ENCODE measurements around the gene ATG2A. TPM values are rescaled to one million over a fixed set of nuclear protein-coding genes. Genes with fewer than 3 reads are reported as not detected.
A peak's percentile ranks its signal among the peaks of the same experiment; 100 is the strongest.
"Not testable (repeated sequence)": the region's sequence is repeated elsewhere in the genome, so short reads cannot be mapped to it uniquely, and the experiment has no call there.

The ATG2A gene
- total RNA-seq, 1 experiment from 2014 or later: 24.7 TPM

- CTCF ChIA-PET: interaction anchor here (0.8 to 7.3 kb wide), 15 partner anchors 9 to 546 kb away, joined by 3 to 112 read pairs (median 4); partner anchors contain the start of genes ARL2, BATF2, CAPN1 and EHD1
- H3K4me2 ChIP-seq (ENCODE audit: low read length): peak overlapping the region; percentile 52
Observed at GRCh38 chr11:64846998-64847666, 69.9 kb downstream of the ATG2A start.

GRCh38 chr11:64845776-64846129, 71.3 kb downstream of the ATG2A start:
- H3K27me3 ChIP-seq (ENCODE audit: insufficient read depth, low read length); BruUV-seq (replicated peaks); H3K9me3 ChIP-seq (ENCODE audit: control insufficient read depth in 1 of 2, insufficient read depth in 1 of 2, low read depth in 1 of 2, low read length in 2 of 2); H3K4me3 ChIP-seq (replicated peaks in 1 of 2; ENCODE audit: low read depth in 1 of 2, low read length in 2 of 2); H3K9me2 ChIP-seq (ENCODE audit: insufficient read depth); RAD21 ChIA-PET (ENCODE audit: low non-redundant PET in 1 of 2, low total read pairs in 2 of 2, uncharacterized antibody in 2 of 2, unreplicated experiment in 2 of 2); DNase-seq (ENCODE audit: low read depth, low spot score); H3K36me3 ChIP-seq (ENCODE audit: control insufficient read depth in 1 of 2, insufficient read depth in 2 of 2, low read length in 2 of 2); H2AFZ ChIP-seq (ENCODE audit: low read depth, low read length, poor library complexity, severe bottlenecking); H4K20me1 ChIP-seq (ENCODE audit: insufficient read depth); ATAC-seq: not testable (repeated sequence)
- intact Hi-C loops (cut with micrococcal nuclease): loop anchor here (2.0 to 10.0 kb wide), 5 partner anchors 152 to 409 kb away; partner anchors contain the start of genes BATF2, CAPN1, SNX15 and TM7SF2
- H3K27ac ChIP-seq (ENCODE audit: low read depth, low read length): peak overlapping the region; percentile 88
- peaks cover 22% of the 10 kb centered on the region for H3K79me2 ChIP-seq (ENCODE audit: insufficient read depth, low read length)
- peaks cover 66 to 85% of the 10 kb centered on the region in 2 experiments for H3K4me1 ChIP-seq (ENCODE audit: control insufficient read depth in 1 of 2, insufficient read depth in 2 of 2, low read length in 2 of 2)
- ChIA-PET POLR2A (interaction anchor here (0.6 to 6.0 kb wide), 6 partner anchors 10 to 416 kb away, joined by 3 to 36 read pairs (median 3); partner anchors contain the start of genes EHD1 and POLA2), CTCF (interaction anchor here (0.8 to 7.3 kb wide), 7 partner anchors 10 to 267 kb away, joined by 3 to 112 read pairs (median 3); partner anchors contain the start of gene BATF2)
- H3K9ac ChIP-seq (ENCODE audit: low read length): 0 out of 2 replicates have a peak overlapping the region, but pooled peaks have one; percentile 87
- peak overlapping the region; percentile 100; the same call in 1 of the 2 replicates for H3K4me2 ChIP-seq (ENCODE audit: low read length)

More at GRCh38 chr11:64846998-64847666, 69.9 kb downstream of the ATG2A start:
- no peaks in the 10 kb centered on the region for H3K27me3 ChIP-seq (ENCODE audit: insufficient read depth, low read length)
- H4K20me1 ChIP-seq (ENCODE audit: insufficient read depth): no peaks in the 10 kb centered on the region
- no peaks in the 10 kb centered on the region for H3K36me3 ChIP-seq (ENCODE audit: control insufficient read depth in 1 of 2, insufficient read depth in 2 of 2, low read length in 2 of 2)
- 0 out of 4 replicates have a peak overlapping the region, but pooled peaks of 1 of the 2 experiments have one; percentile 19 for H3K4me3 ChIP-seq (replicated peaks in 1 of 2; ENCODE audit: low read depth in 1 of 2, low read length in 2 of 2)
- H3K9ac ChIP-seq (ENCODE audit: low read length): no peak overlapping the region; the same call in 1 of the 2 replicates
- H3K9me2 ChIP-seq (ENCODE audit: insufficient read depth): no peaks in the 10 kb centered on the region
- RAD21 ChIA-PET (ENCODE audit: low non-redundant PET in 1 of 2, low total read pairs in 2 of 2, uncharacterized antibody in 2 of 2, unreplicated experiment in 2 of 2): interaction anchor here (0.5 to 1.5 kb wide), 7 partner anchors 14 to 181 kb away, joined by 3 to 5 read pairs (median 4); partner anchors contain the start of gene BATF2 (in 2 of the 2)
- ATAC-seq: peak; percentile 65
- peaks cover 15% of the 10 kb centered on the region for H3K79me2 ChIP-seq (ENCODE audit: insufficient read depth, low read length)
- TF ChIP-seq CBX3 (IDR thresholded peaks at IDR 0.05; ENCODE audit: low read depth) (no peak), ZNF274 (IDR thresholded peaks at IDR 0.05; ENCODE audit: low read depth, low read length) (no peak), MAX (IDR thresholded peaks at IDR 0.05) (no peak), FOSL1 (IDR thresholded peaks at IDR 0.05; ENCODE audit: low read depth) (no peak), YY1 (IDR thresholded peaks at IDR 0.05; ENCODE audit: extremely low read depth, insufficient replicate concordance, low read depth, low read length) (peak; percentile 59), CEBPB (IDR thresholded peaks at IDR 0.05; ENCODE audit: low read depth) (no peak), EZH2phosphoT487 (IDR thresholded peaks at IDR 0.05; ENCODE audit: borderline replicate concordance) (no peak), JUND (IDR thresholded peaks at IDR 0.05) (no peak), POLR2AphosphoS5 (IDR thresholded peaks at IDR 0.05; ENCODE audit: low read depth, low read length) (peak; percentile 18; the same call in 1 of the 2 replicates), CTCF (IDR thresholded peaks at IDR 0.05 in 2 of 3, conservative IDR thresholded peaks at IDR 0.05 in 1 of 3; ENCODE audit: borderline replicate concordance in 1 of 3, insufficient read depth in 1 of 3, low read depth in 2 of 3, low read length in 2 of 3) (peak in 2 of 3 experiments; percentile 94 to 95; a peak in 4 of 6 replicates), ATF3 (IDR thresholded peaks at IDR 0.05) (no peak), ZFX (IDR thresholded peaks at IDR 0.05) (no peak)
- H3K27ac ChIP-seq (ENCODE audit: low read depth, low read length): peak overlapping the region; percentile 88
- intact Hi-C loops (cut with micrococcal nuclease): loop anchor here (1.0 to 10.0 kb wide), 8 partner anchors 31 to 408 kb away; partner anchors contain the start of genes ARL2, BATF2, CAPN1 and EHD1
- no TSS peak for BruUV-seq (replicated peaks)
- H3K4me1 ChIP-seq (ENCODE audit: control insufficient read depth in 1 of 2, insufficient read depth in 2 of 2, low read length in 2 of 2): peaks cover 72 to 92% of the 10 kb centered on the region in 2 experiments
- peak overlapping the region; percentile 22 for H2AFZ ChIP-seq (ENCODE audit: low read depth, low read length, poor library complexity, severe bottlenecking)
- POLR2A ChIA-PET: interaction anchor here (0.7 to 6.0 kb wide), 8 partner anchors 8 to 415 kb away, joined by 3 to 36 read pairs (median 3); partner anchors contain the start of genes BATF2, EHD1, POLA2 and SF1
- no peaks in the 10 kb centered on the region for H3K9me3 ChIP-seq (ENCODE audit: control insufficient read depth in 1 of 2, insufficient read depth in 1 of 2, low read depth in 1 of 2, low read length in 2 of 2)
- peak; percentile 87 for DNase-seq (ENCODE audit: low read depth, low spot score)

Measured in HCT116 (cell line).